ENCODE measurements around the gene GHRH.

GHRH gene

GRCh38 chr20:37236462-37236861 is 25.2 kb downstream of the GHRH start:
- no peak for DNase-seq (ENCODE audit: low spot score)

- no peak for DNase-seq (ENCODE audit: low spot score)
Observed at GRCh38 chr20:37235065-37235464, 26.5 kb downstream of the GHRH start.

GRCh38 chr20:37234254-37234581 is 27.4 kb downstream of the GHRH start:
- DNase-seq (ENCODE audit: low spot score), result no peak

GRCh38 chr20:37233548-37234253 is 27.9 kb downstream of the GHRH start:
- no peak for DNase-seq (ENCODE audit: low spot score)

GRCh38 chr20:37231947-37232630 is 29.5 kb downstream of the GHRH start:
- DNase-seq (ENCODE audit: low spot score), result no peak

- no peak for DNase-seq (ENCODE audit: low spot score)
Observed at GRCh38 chr20:37230200-37230599, 31.4 kb downstream of the GHRH start.

GRCh38 chr20:37229357-37229756 is 32.3 kb downstream of the GHRH start:
- no peak for DNase-seq (ENCODE audit: low spot score)

- no peak for DNase-seq (ENCODE audit: low spot score)
Observed at GRCh38 chr20:37228656-37229055, 33.0 kb downstream of the GHRH start.

GRCh38 chr20:37228082-37228481 is 33.5 kb downstream of the GHRH start:
- DNase-seq (ENCODE audit: low spot score), result no peak

- no peak for DNase-seq (ENCODE audit: low spot score)
Observed at GRCh38 chr20:37226889-37227288, 34.7 kb downstream of the GHRH start.

GRCh38 chr20:37225146-37225545 is 36.5 kb downstream of the GHRH start:
- no peak for DNase-seq (ENCODE audit: low spot score)

- DNase-seq (ENCODE audit: low spot score), result peak; percentile 3
Observed at GRCh38 chr20:37223053-37223452, 38.6 kb downstream of the GHRH start.

GRCh38 chr20:37222086-37222485 is 39.5 kb downstream of the GHRH start:
- no peak for DNase-seq (ENCODE audit: low spot score)

- DNase-seq (ENCODE audit: low spot score), result no peak
Observed at GRCh38 chr20:37220731-37221130, 40.9 kb downstream of the GHRH start.

- no peak for DNase-seq (ENCODE audit: low spot score)
Observed at GRCh38 chr20:37219751-37220668, 41.6 kb downstream of the GHRH start.

- no peak for DNase-seq (ENCODE audit: low spot score)
Observed at GRCh38 chr20:37218976-37219375, 42.6 kb downstream of the GHRH start.

GRCh38 chr20:37218441-37218840 is 43.2 kb downstream of the GHRH start:
- no peak for DNase-seq (ENCODE audit: low spot score)

- no peak for DNase-seq (ENCODE audit: low spot score)
Observed at GRCh38 chr20:37209661-37210314, 51.8 kb downstream of the GHRH start.

GRCh38 chr20:37209193-37209592 is 52.4 kb downstream of the GHRH start:
- DNase-seq (ENCODE audit: low spot score), result no peak

GRCh38 chr20:37207171-37207570 is 54.4 kb downstream of the GHRH start:
- no peak for DNase-seq (ENCODE audit: low spot score)

- DNase-seq (ENCODE audit: low spot score), result no peak
Observed at GRCh38 chr20:37205794-37206193, 55.8 kb downstream of the GHRH start.

GRCh38 chr20:37205130-37205529 is 56.5 kb downstream of the GHRH start:
- no peak for DNase-seq (ENCODE audit: low spot score)

Measured in CD4-positive, alpha-beta T cell treated with Interleukin-15 for 4 hours (primary cell).